Liver (tissue), 9 donors: ENCODE results near the gene DAND5. TPM values are rescaled to one million over a fixed set of nuclear protein-coding genes. Genes with fewer than 3 reads are reported as not detected.

Experiments used
- DNase-seq: peaks from one replicate; pipeline ENCODE4 v3.0.0-alpha.2; 2017; ENCODE audit warnings: low spot score
- H3K27ac ChIP-seq, 2 donors: one replicate each; pipeline ENCODE4 v1.7.0; 2013; ENCODE audit warnings: inconsistent platforms in 2 of 2, low read length in 2 of 2, control low read depth in 1 of 2, low read depth in 1 of 2, mild to moderate bottlenecking in 1 of 2
- H3K27me3 ChIP-seq, 4 donors: one replicate each; pipeline versions ENCODE4 v1.6.1 to v1.7.0; 2013; ENCODE audit warnings: low read length in 3 of 4, inconsistent platforms in 1 of 4, mild to moderate bottlenecking in 1 of 4, moderate library complexity in 1 of 4; ENCODE audit not compliant: control insufficient read depth in 4 of 4, insufficient read depth in 4 of 4
- H3K36me3 ChIP-seq, 4 donors: one replicate each; pipeline versions ENCODE4 v1.6.1 to v1.7.0; 2013; ENCODE audit warnings: low read length in 3 of 4, mild to moderate bottlenecking in 3 of 4, low read depth in 1 of 4, moderate library complexity in 1 of 4; ENCODE audit not compliant: control insufficient read depth in 4 of 4, insufficient read depth in 3 of 4
- H3K4me1 ChIP-seq, 4 donors: one replicate each; pipeline versions ENCODE4 v1.6.1 to v1.7.0; 2013; ENCODE audit warnings: low read length in 3 of 4, mild to moderate bottlenecking in 3 of 4, moderate library complexity in 1 of 4; ENCODE audit not compliant: control insufficient read depth in 4 of 4, insufficient read depth in 4 of 4
- H3K4me3 ChIP-seq, 3 donors: one replicate each; pipeline versions ENCODE4 v1.6.1 to v1.7.0; 2013; ENCODE audit warnings: low read length in 3 of 3, control low read depth in 1 of 3, low read depth in 1 of 3, mild to moderate bottlenecking in 1 of 3
- H3K9ac ChIP-seq, 2 donors: one replicate each; pipeline ENCODE4 v1.7.0; 2013; ENCODE audit warnings: low read length in 2 of 2, mild to moderate bottlenecking in 2 of 2, moderate library complexity in 2 of 2, control low read depth in 1 of 2, low read depth in 1 of 2
- H3K9me3 ChIP-seq, 4 donors: one replicate each; pipeline versions ENCODE4 v1.6.1 to v1.7.0; 2013; ENCODE audit warnings: low read length in 3 of 4; ENCODE audit not compliant: control insufficient read depth in 4 of 4
- ATF3 ChIP-seq: IDR thresholded peaks from 2 replicates; pipeline ENCODE4 v1.6.1; 2016; ENCODE audit warnings: antibody characterized with exemption
- CTCF ChIP-seq: fragments of 150-350 bp; IDR thresholded peaks from 2 replicates; pipeline ENCODE4 v1.5.1; 2017; ENCODE audit warnings: improper control_type of control experiment, low read depth, low read length; ENCODE audit not compliant: missing input control
- EGR1 ChIP-seq, 2 donors: IDR thresholded peaks; 2 replicates each; pipeline ENCODE4 v1.6.1; 2016 to 2018; ENCODE audit warnings: antibody characterized with exemption in 2 of 2, low read depth in 2 of 2
- FOXA2 ChIP-seq: IDR thresholded peaks from 2 replicates; pipeline ENCODE4 v1.6.1; 2016; ENCODE audit warnings: antibody characterized with exemption
- GABPA ChIP-seq, 2 donors: IDR thresholded peaks in 1 of 2; conservative IDR thresholded peaks in 1 of 2; 2 replicates each; pipeline ENCODE4 v1.6.1; 2016; ENCODE audit warnings: antibody characterized with exemption in 2 of 2, mild to moderate bottlenecking in 1 of 2, moderate library complexity in 1 of 2
- HNF4A ChIP-seq, 2 donors: conservative IDR thresholded peaks; 2 replicates each; pipeline ENCODE4 v1.6.1; 2016; ENCODE audit warnings: antibody characterized with exemption in 2 of 2, mild to moderate bottlenecking in 2 of 2
- JUND ChIP-seq, 2 donors: IDR thresholded peaks; 2 replicates each; pipeline ENCODE4 v1.6.1; 2016; ENCODE audit warnings: antibody characterized with exemption in 2 of 2
- MAX ChIP-seq: IDR thresholded peaks from 2 replicates; pipeline ENCODE4 v1.6.1; 2016; ENCODE audit warnings: antibody characterized with exemption
- NR2F2 ChIP-seq: IDR thresholded peaks from 2 replicates; pipeline ENCODE4 v1.6.1; 2016; ENCODE audit warnings: antibody characterized with exemption
- RAD21 ChIP-seq, 2 donors: IDR thresholded peaks; 2 replicates each; pipeline ENCODE4 v1.6.1; 2016; ENCODE audit warnings: antibody characterized with exemption in 2 of 2, mild to moderate bottlenecking in 2 of 2
- REST ChIP-seq: IDR thresholded peaks from 2 replicates; pipeline ENCODE4 v1.6.1; 2016; ENCODE audit warnings: antibody characterized with exemption, mild to moderate bottlenecking
- RXRA ChIP-seq, 2 donors: IDR thresholded peaks; 2 replicates each; pipeline ENCODE4 v1.6.1; 2017 to 2018; ENCODE audit warnings: antibody characterized with exemption in 2 of 2, mild to moderate bottlenecking in 1 of 2
- SP1 ChIP-seq: IDR thresholded peaks from 2 replicates; pipeline ENCODE4 v1.6.1; 2018; ENCODE audit warnings: antibody characterized with exemption, mild to moderate bottlenecking
- TAF1 ChIP-seq: conservative IDR thresholded peaks from 2 replicates; pipeline ENCODE4 v1.6.1; 2016; ENCODE audit warnings: antibody characterized with exemption, mild to moderate bottlenecking
- YY1 ChIP-seq: IDR thresholded peaks from 2 replicates; pipeline ENCODE4 v1.6.1; 2016; ENCODE audit warnings: antibody characterized with exemption, mild to moderate bottlenecking
- WGBS: extraction: QIAGEN DNeasy Blood & Tissue Kit; methylation state at CpG from one replicate; pipeline ENCODE4 v1.1.7; 2013; 5-methylcytosine and 5-hydroxymethylcytosine counted together
- polyA plus RNA-seq, 2 donors: library from polyadenylated mRNA; stranded (reverse) in 1 of 2; unstranded in 1 of 2; fragments of 200-250 nt in 1 of 2; fragments of >200 nt in 1 of 2; fragmentation: Nextera tagmentation in 1 of 2; extraction: Ambion mirVana in 1 of 2; gene quantifications; one replicate each; pipeline versions ENCODE4 v1.2.1 to v1.2.3, GENCODE V29; 2013 to 2015
- total RNA-seq, 2 donors: library from RNA; depleted of rRNA; stranded (reverse); fragments of >200 nt; gene quantifications; one replicate each; pipeline ENCODE4 v1.2.3, GENCODE V29; 2014
- donor health status: healthy.
- donor health status: healthy.
- donor health status: healthy.
- donor health status: healthy.
- donor health status: healthy.

The DAND5 gene
- total and polyA plus RNA-seq, 4 donors, result 0.23 TPM; not detected in 3

GRCh38 chr19:13019332-13019731 lies 50.0 kb downstream of the DAND5 start:
- no peak overlapping the region for H3K9ac ChIP-seq
- no peak for DNase-seq
- H3K9me3 ChIP-seq, result no peaks in the 10 kb centered on the region
- H3K27me3 ChIP-seq, result no peaks in the 10 kb centered on the region
- H3K36me3 ChIP-seq, result no peaks in the 10 kb centered on the region
- TF ChIP-seq HNF4A (conservative IDR thresholded peaks at IDR 0.05), result no peak
- no peak for TF ChIP-seq SP1
- WGBS, result 90% methylated on average over 4 of the region's 4 CpGs
- H3K27ac ChIP-seq, result no peak overlapping the region
- H3K4me1 ChIP-seq, result peaks cover 0 to 43% (median 21%) of the 10 kb centered on the region in 4 donors
- H3K4me3 ChIP-seq, result no peak overlapping the region

- 86% methylated on average over 7 of the region's 7 CpGs for WGBS
- no peak overlapping the region for H3K9ac ChIP-seq
Measured at GRCh38 chr19:13020002-13020414, 50.6 kb downstream of the DAND5 start.

More at GRCh38 chr19:13020002-13020414, 50.6 kb downstream of the DAND5 start:
- no peak for DNase-seq
- no peaks in the 10 kb centered on the region for H3K36me3 ChIP-seq
- peaks cover 2 to 44% (median 26%) of the 10 kb centered on the region in 4 donors for H3K4me1 ChIP-seq
- H3K9me3 ChIP-seq, result no peaks in the 10 kb centered on the region
- H3K27me3 ChIP-seq, result no peaks in the 10 kb centered on the region
- no peak overlapping the region for H3K4me3 ChIP-seq
- H3K27ac ChIP-seq, result no peak overlapping the region
- TF ChIP-seq RAD21 (IDR thresholded peaks at IDR 0.05) (no peak), REST (no peak), CTCF (no peak), NR2F2 (no peak), GABPA (IDR thresholded peaks at IDR 0.05 in 1 of 2, conservative IDR thresholded peaks at IDR 0.05 in 1 of 2) (no peak), JUND (IDR thresholded peaks at IDR 0.05) (no peak), YY1 (no peak), HNF4A (conservative IDR thresholded peaks at IDR 0.05) (no peak), ATF3 (no peak), RXRA (IDR thresholded peaks at IDR 0.05) (no peak), EGR1 (IDR thresholded peaks at IDR 0.05; ENCODE audit: low read depth in 2 of 2) (no peak), TAF1 (no peak), MAX (no peak), FOXA2 (no peak)
